GM20000 (cell line): ENCODE results near the gene BLVRB.
"Not testable (repeated sequence)": the region's sequence is repeated elsewhere in the genome, so short reads cannot be mapped to it uniquely, and the experiment has no call there.

Experiments
- DNase-seq: peaks from one replicate; pipeline ENCODE4 v3.0.0; 2012; ENCODE audit warnings: low spot score
- TF ChIP-seq, protein P1 (sequence below): IDR thresholded peaks from 2 replicates; pipeline ENCODE4 v1.5.1; 2012; ENCODE audit warnings: mild to moderate bottlenecking, control low read depth; ENCODE audit errors: extremely low read depth, missing control alignments

The BLVRB gene

DNA sequence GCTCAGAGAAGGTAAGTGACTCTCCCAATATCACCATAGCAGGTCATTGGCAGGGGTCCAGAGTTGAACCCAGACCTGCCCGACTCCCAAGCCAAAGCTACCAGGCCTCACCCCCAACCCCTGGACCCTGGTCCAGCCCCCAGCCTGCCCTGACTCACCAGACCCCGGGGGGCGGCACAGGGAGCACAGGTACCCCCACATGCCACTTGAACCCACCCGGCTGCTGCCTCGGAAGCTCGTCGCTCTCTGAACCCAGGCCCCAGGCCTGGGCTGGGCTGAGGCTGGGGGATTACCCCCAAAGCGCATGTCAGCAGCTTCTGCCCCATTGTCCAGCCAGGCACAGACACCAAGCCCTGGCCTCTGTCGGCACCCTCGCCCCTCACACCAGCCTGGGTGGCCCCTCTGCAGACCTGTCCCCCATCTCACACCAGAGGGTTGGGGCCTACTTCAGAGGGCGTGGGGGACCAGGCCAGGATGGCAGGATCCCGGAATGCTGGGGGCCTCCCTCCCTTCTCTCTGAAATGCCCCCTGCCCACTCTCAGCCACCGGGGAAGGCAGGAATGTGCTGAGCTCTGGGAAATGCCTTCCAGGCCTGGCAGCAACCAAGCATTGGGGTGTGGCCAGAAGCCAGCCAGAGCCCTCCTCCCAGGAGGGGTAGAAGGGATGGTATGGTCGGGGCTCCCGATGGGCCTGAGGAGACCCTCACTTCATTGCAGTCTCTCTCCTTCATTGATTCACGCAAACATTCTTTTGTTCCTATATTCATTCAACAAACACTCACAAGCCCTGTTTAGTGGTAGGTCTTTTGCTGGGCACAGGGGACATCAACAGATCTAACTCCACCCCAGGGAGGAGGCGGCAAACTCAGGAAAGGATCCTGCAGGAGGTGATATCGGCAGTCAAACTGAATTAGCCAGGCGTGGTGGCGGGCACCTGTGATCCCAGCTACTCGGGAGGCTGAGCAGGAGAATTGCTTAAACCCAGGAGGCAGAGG lies 50.7 kb downstream of the BLVRB start:
- no peak for DNase-seq
- TF ChIP-seq, protein P1, sequence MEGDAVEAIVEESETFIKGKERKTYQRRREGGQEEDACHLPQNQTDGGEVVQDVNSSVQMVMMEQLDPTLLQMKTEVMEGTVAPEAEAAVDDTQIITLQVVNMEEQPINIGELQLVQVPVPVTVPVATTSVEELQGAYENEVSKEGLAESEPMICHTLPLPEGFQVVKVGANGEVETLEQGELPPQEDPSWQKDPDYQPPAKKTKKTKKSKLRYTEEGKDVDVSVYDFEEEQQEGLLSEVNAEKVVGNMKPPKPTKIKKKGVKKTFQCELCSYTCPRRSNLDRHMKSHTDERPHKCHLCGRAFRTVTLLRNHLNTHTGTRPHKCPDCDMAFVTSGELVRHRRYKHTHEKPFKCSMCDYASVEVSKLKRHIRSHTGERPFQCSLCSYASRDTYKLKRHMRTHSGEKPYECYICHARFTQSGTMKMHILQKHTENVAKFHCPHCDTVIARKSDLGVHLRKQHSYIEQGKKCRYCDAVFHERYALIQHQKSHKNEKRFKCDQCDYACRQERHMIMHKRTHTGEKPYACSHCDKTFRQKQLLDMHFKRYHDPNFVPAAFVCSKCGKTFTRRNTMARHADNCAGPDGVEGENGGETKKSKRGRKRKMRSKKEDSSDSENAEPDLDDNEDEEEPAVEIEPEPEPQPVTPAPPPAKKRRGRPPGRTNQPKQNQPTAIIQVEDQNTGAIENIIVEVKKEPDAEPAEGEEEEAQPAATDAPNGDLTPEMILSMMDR: no peak

DNA sequence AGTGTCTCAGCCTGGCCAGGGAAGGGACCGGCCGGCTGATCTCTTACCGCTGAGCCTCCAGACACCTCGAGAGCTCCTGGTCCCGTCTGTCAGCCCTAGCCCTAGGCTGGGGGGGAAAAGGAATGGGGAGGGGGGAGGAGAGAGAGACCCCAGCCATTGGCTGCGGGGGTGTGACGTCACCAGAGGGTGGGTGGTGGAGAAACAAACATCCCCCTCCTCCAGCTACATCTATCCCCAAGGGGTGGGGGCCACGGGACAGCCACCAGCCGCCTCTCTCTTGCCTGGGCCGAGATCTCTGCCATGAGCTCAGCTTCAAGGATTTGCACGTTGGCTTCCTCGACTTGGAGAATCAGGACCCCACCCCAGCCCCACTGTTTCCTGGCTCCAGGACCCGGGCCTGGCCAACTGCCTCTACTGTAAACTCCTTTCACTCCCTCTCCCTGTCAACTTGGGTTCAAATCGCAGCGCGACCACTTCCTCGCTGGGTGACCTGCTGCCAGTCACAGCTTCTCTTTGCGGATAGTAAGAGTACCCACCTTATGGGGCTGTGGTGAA lies 52.2 kb downstream of the BLVRB start, which contains the start of gene PRX:
PRX (minus strand) TSS at position 88 of the 555 bp plus-strand sequence. CDS start 5,446 bp downstream, outside the sequence.
- DNase-seq: no peak
- TF ChIP-seq, protein P1: no peak

DNA sequence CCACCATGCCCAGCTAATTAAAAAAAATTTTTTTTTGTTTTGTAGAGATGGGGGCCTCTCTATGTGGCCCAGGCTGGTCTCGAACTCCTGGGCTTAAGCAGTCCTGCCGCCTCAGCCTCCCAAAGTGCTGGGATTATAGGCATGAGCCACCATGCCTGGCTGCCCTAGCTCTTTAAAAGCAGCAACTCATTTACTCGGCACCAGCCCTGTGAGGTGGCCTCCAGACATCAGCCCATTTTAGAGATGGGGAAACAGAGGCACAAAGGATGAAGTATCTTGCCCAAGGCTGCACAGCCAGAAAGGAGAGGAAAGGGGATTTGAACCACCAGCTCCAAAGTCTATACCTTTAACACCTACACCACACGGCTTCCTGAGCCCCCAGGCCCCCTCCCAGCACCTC lies 52.7 kb downstream of the BLVRB start:
- DNase-seq: no peak
- TF ChIP-seq, protein P1: no peak

DNA sequence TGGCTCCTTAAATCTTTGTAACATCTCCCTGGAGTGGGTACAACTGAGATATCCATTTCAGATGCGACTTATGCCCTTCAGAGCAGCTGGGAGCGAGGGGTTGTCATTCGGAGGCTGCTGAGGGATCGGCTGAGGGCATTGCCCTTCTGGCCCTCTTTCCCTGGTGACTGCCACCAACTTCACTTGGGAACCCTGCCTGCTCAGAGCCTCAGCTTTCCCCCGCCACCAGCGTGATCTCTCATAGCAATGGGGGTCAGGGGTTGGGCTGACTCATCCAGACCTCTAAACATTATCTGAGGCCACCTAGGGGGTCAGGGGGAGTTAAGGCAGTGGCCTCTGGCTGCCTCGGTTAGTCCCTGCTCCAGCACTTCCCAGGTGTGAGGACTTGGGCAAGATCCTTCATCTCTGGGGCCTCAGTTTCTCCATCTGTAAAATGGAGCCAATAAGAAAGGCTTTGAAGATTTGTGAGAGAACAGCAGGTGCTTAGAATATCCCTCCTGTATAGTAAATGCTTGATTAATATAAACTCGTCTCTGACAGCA lies 53.5 kb downstream of the BLVRB start:
- no peak for DNase-seq
- TF ChIP-seq, protein P1: no peak

DNA sequence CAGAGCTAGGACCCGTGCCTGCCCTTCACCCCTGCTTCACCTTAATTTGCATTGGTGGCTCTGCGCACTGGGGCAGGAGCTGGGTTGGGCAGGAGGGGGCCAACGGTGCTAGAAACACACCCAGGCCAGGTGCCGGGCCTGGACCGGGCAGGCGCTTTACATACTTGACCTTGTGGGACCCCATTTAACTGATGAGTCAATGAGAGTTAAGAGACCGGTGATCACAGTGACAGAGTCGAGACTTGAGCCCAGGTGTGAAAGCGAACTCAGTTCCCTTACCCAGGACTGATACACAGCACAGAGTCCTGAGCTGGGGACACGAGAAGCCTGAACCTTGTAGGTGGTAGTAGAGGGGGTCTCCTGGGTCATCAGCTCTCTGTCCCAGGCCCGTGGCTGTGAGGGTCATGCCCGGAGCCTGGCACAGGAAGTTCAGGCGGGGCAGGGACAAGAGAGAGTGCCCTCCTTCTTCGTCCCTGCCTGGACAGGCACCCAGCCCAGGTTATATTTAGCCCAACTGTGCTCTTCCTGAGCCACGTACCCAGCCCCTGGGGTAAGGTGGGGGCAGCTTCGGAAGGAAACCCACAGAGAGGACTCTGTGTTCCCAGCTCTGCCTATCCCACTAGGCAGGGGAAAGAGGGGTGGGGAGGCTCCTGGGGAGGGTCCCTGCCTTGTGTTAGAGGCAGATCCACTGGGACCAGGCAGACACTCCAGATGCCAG lies 54.3 kb downstream of the BLVRB start:
- TF ChIP-seq, protein P1: no peak
- DNase-seq: no peak

DNA sequence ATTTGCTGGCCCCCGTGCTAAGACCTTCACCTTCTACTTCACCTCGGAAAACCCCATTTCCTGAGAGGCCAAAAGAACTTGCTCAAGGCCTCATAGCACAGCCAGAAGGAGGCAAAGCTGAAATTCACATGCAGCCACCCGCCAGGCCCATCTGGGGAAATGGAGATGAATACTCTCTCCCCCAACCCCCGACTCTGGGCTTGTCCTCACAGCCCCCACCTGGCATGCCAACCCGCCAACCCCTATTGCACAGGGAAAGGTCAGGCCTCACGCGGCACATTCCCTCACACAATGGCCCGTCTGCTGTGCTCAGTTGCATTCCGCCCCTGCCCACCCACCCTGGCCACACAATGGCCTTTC lies 55.5 kb downstream of the BLVRB start:
- no peak for DNase-seq
- TF ChIP-seq, protein P1: no peak

DNA sequence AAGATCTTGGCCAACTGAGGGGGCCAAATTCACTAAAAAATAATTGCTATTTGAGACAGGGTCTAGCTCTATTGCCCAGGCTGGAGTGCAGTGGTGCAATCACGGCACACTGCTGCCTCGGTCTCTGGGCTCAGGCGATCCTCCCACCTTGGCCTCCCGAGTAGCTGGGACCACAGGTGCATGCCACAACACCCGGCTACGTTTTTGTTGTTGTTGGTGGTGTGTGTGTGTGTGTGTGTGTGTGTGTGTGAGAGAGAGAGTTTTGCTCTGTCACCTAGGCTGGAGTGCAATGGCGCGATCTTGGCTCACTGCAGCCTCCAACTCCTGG lies 57.0 kb downstream of the BLVRB start:
- not testable (repeated sequence) for DNase-seq
